ENCODE measurements around the gene RPL23.
"Not testable (repeated sequence)": the region's sequence is repeated elsewhere in the genome, so short reads cannot be mapped to it uniquely, and the experiment has no call there.

The RPL23 gene

GRCh38 chr17:38861399-38861843, 7.9 kb upstream of the RPL23 start:
- CTCF ChIA-PET, result interaction anchor here (0.6 to 0.7 kb wide), 3 partner anchors 41 to 251 kb away, joined by 3 read pairs; no protein-coding TSS in a partner anchor
- no peak for DNase-seq (ENCODE audit: extremely low spot score)
- no peak for TF ChIP-seq FOXM1 (IDR thresholded peaks at IDR 0.05; ENCODE audit: borderline replicate concordance)
- no peak for TF ChIP-seq BHLHE40 (IDR thresholded peaks at IDR 0.05; ENCODE audit: borderline replicate concordance)
- TF ChIP-seq SUZ12 (IDR thresholded peaks at IDR 0.05), result no peak
- TF ChIP-seq TARDBP (IDR thresholded peaks at IDR 0.05), result no peak
- no peak for TF ChIP-seq L3MBTL2 (conservative IDR thresholded peaks at IDR 0.05)
- no peak for TF ChIP-seq HDGF (IDR thresholded peaks at IDR 0.05; ENCODE audit: borderline replicate concordance)
- no peak for TF ChIP-seq ZNF384 (IDR thresholded peaks at IDR 0.05)
- TF ChIP-seq PKNOX1 (IDR thresholded peaks at IDR 0.05), result no peak
- TF ChIP-seq SP1 (IDR thresholded peaks at IDR 0.05), result no peak
- TF ChIP-seq FOXA1 (IDR thresholded peaks at IDR 0.05), result no peak
- TF ChIP-seq LEF1 (IDR thresholded peaks at IDR 0.05; ENCODE audit: borderline replicate concordance), result no peak
- TF ChIP-seq ELF4 (IDR thresholded peaks at IDR 0.05), result no peak
- TF ChIP-seq NFRKB (IDR thresholded peaks at IDR 0.05), result no peak
- no peak for TF ChIP-seq FOXK2 (IDR thresholded peaks at IDR 0.05)
- POLR2A ChIA-PET, result interaction anchor here (1.0 to 2.6 kb wide), 4 partner anchors 8 to 112 kb away, joined by 3 to 15 read pairs (median 6); partner anchors contain the start of genes LASP1 and RPL23

GRCh38 chr17:38857271-38857670, 3.8 kb upstream of the RPL23 start:
- no peak for DNase-seq (ENCODE audit: extremely low spot score)
- ChIA-PET POLR2A (interaction anchor here (0.6 kb wide), 1 partner anchor 410 kb away, joined by 3 read pairs; no protein-coding TSS in a partner anchor), CTCF (interaction anchor here (0.6 kb wide), 1 partner anchor 350 kb away, joined by 3 read pairs; no protein-coding TSS in a partner anchor)
- no peak for TF ChIP-seq ARNT (IDR thresholded peaks at IDR 0.05)
- TF ChIP-seq FOXA1 (IDR thresholded peaks at IDR 0.05), result no peak
- no peak for TF ChIP-seq PKNOX1 (IDR thresholded peaks at IDR 0.05)
- TF ChIP-seq FOXM1 (IDR thresholded peaks at IDR 0.05; ENCODE audit: borderline replicate concordance), result no peak
- TF ChIP-seq FOXK2 (IDR thresholded peaks at IDR 0.05), result no peak
- TF ChIP-seq SUZ12 (IDR thresholded peaks at IDR 0.05), result no peak
- no peak for TF ChIP-seq NFRKB (IDR thresholded peaks at IDR 0.05)
- TF ChIP-seq BHLHE40 (IDR thresholded peaks at IDR 0.05; ENCODE audit: borderline replicate concordance), result no peak
- no peak for TF ChIP-seq CTBP1 (IDR thresholded peaks at IDR 0.05; ENCODE audit: borderline replicate concordance)
- TF ChIP-seq SP1 (IDR thresholded peaks at IDR 0.05), result no peak
- no peak for TF ChIP-seq ZNF384 (IDR thresholded peaks at IDR 0.05)
- no peak for TF ChIP-seq LEF1 (IDR thresholded peaks at IDR 0.05; ENCODE audit: borderline replicate concordance)
- no peak for TF ChIP-seq HDGF (IDR thresholded peaks at IDR 0.05; ENCODE audit: borderline replicate concordance)
- no peak for TF ChIP-seq L3MBTL2 (conservative IDR thresholded peaks at IDR 0.05)
- TF ChIP-seq ELF4 (IDR thresholded peaks at IDR 0.05), result no peak
- no peak for TF ChIP-seq TARDBP (IDR thresholded peaks at IDR 0.05)

- ChIA-PET CTCF (interaction anchor here (0.9 kb wide), 1 partner anchor 13 kb away, joined by 4 read pairs; no protein-coding TSS in a partner anchor), POLR2A (interaction anchor here (1.0 to 3.7 kb wide), 12 partner anchors 16 to 320 kb away, joined by 3 to 125 read pairs (median 6); partner anchors contain the start of genes CWC25, LASP1, LASP1NB and PSMB3)
- DNase-seq (ENCODE audit: extremely low spot score), result not testable (repeated sequence)
Observed at GRCh38 chr17:38855101-38855714, 1.7 kb upstream of the RPL23 start.

GRCh38 chr17:38852771-38853291, 690 bp downstream of the RPL23 start:
- no peak for TF ChIP-seq SUZ12 (IDR thresholded peaks at IDR 0.05)
- no peak for TF ChIP-seq HDGF (IDR thresholded peaks at IDR 0.05; ENCODE audit: borderline replicate concordance)
- TF ChIP-seq FOXM1 (IDR thresholded peaks at IDR 0.05; ENCODE audit: borderline replicate concordance), result no peak
- no peak for TF ChIP-seq SP1 (IDR thresholded peaks at IDR 0.05)
- no peak for TF ChIP-seq NFRKB (IDR thresholded peaks at IDR 0.05)
- no peak for TF ChIP-seq FOXA1 (IDR thresholded peaks at IDR 0.05)
- no peak for TF ChIP-seq BHLHE40 (IDR thresholded peaks at IDR 0.05; ENCODE audit: borderline replicate concordance)
- TF ChIP-seq TARDBP (IDR thresholded peaks at IDR 0.05), result no peak
- TF ChIP-seq CTBP1 (IDR thresholded peaks at IDR 0.05; ENCODE audit: borderline replicate concordance), result no peak
- no peak for TF ChIP-seq ARNT (IDR thresholded peaks at IDR 0.05)
- TF ChIP-seq L3MBTL2 (conservative IDR thresholded peaks at IDR 0.05), result no peak
- ChIA-PET POLR2A (interaction anchor here (1.0 to 3.7 kb wide), 20 partner anchors 9 to 347 kb away, joined by 3 to 125 read pairs (median 6); partner anchors contain the start of genes CWC25, LASP1, PSMB3 and RPL19), CTCF (no interaction called here)
- no peak for DNase-seq (ENCODE audit: extremely low spot score)

- TF ChIP-seq SP1 (IDR thresholded peaks at IDR 0.05) (no peak), FOXA1 (IDR thresholded peaks at IDR 0.05) (no peak), SUZ12 (IDR thresholded peaks at IDR 0.05) (no peak), PKNOX1 (IDR thresholded peaks at IDR 0.05) (no peak), LEF1 (IDR thresholded peaks at IDR 0.05; ENCODE audit: borderline replicate concordance) (no peak), BHLHE40 (IDR thresholded peaks at IDR 0.05; ENCODE audit: borderline replicate concordance) (no peak), TARDBP (IDR thresholded peaks at IDR 0.05) (no peak), ARNT (IDR thresholded peaks at IDR 0.05) (no peak), CTBP1 (IDR thresholded peaks at IDR 0.05; ENCODE audit: borderline replicate concordance) (no peak), FOXK2 (IDR thresholded peaks at IDR 0.05) (no peak), FOXM1 (IDR thresholded peaks at IDR 0.05; ENCODE audit: borderline replicate concordance) (no peak)
- DNase-seq (ENCODE audit: extremely low spot score), result no peak
- ChIA-PET CTCF (interaction anchor here (0.9 kb wide), 1 partner anchor 16 kb away, joined by 6 read pairs; no protein-coding TSS in a partner anchor), POLR2A (interaction anchor here (0.8 to 3.7 kb wide), 3 partner anchors 16 to 100 kb away, joined by 3 to 27 read pairs (median 4); partner anchors contain the start of gene CWC25)
Observed at GRCh38 chr17:38851434-38851833, 2.1 kb downstream of the RPL23 start.

All from HEK293T (cell line).